WI38 (cell line): ENCODE results near the gene SLC39A8.

Experiments
- H3K4me3 ChIP-seq: 2 replicates; pipeline ENCODE4 v1.5.1; 2011; ENCODE audit warnings: low read depth, mild to moderate bottlenecking, control low read depth, low read length
- CTCF ChIP-seq: IDR thresholded peaks from 2 replicates; pipeline ENCODE4 v1.5.1; 2012; ENCODE audit warnings: low read depth, mild to moderate bottlenecking, control low read depth, low read length

The SLC39A8 gene

GRCh38 chr4:102316585-102316984 is 28.7 kb downstream of the SLC39A8 start:
- no peak overlapping the region for H3K4me3 ChIP-seq
- TF ChIP-seq CTCF = no peak

- H3K4me3 ChIP-seq = no peak overlapping the region
- TF ChIP-seq CTCF = no peak
These were observed 29.8 kb downstream of the SLC39A8 start for GRCh38 chr4:102315532-102315931.

GRCh38 chr4:102312417-102312816 is 32.9 kb downstream of the SLC39A8 start:
- TF ChIP-seq CTCF = no peak
- no peak overlapping the region for H3K4me3 ChIP-seq

- TF ChIP-seq CTCF = no peak
- H3K4me3 ChIP-seq = no peak overlapping the region
These were observed 33.4 kb downstream of the SLC39A8 start for GRCh38 chr4:102311912-102312311.

GRCh38 chr4:102311407-102311806 is 33.9 kb downstream of the SLC39A8 start:
- no peak for TF ChIP-seq CTCF
- H3K4me3 ChIP-seq = no peak overlapping the region

- TF ChIP-seq CTCF = no peak
- H3K4me3 ChIP-seq = no peak overlapping the region
These were observed 37.1 kb downstream of the SLC39A8 start for GRCh38 chr4:102308032-102308799.

- no peak overlapping the region for H3K4me3 ChIP-seq
- TF ChIP-seq CTCF = no peak
These were observed 39.6 kb downstream of the SLC39A8 start for GRCh38 chr4:102305666-102306065.
